HepG2 (cell line): Measurements from ENCODE around the gene NDUFB7. TPM values are rescaled to one million over a fixed set of nuclear protein-coding genes. Genes with fewer than 3 reads are reported as not detected.
A peak's percentile ranks its signal among the peaks of the same experiment; 100 is the strongest.

ENCODE experiments used
- ATAC-seq: fragments of 200-7000 bp; cut with Tn5 transposase; 3 replicates; pipeline ENCODE4 v1.9.1; 2020; ENCODE audit warnings: mild to moderate bottlenecking, moderate library complexity
- BruUV-seq: library from RNA; stranded (reverse); fragments of 400-500 nt; replicated peaks from 2 replicates; lab custom pipeline; 2021; lab: Mats Ljungman, UMichigan
- CTCF ChIA-PET: fragments of 300-600 bp; formaldehyde crosslinking; extraction: SDS; loops from one replicate; lab custom pipeline; 2021; ENCODE audit warnings: low total read pairs, inconsistent platforms, low intra/inter-chr PET ratio; lab: Yijun Ruan, JAX
- POLR2A ChIA-PET: fragments of 350-600 bp; sonication (Branson Sonifier 250); formaldehyde crosslinking; loops from one replicate; lab custom pipeline; 2020; ENCODE audit warnings: antibody characterized with exemption, inconsistent platforms; lab: Yijun Ruan, JAX
- DNase-seq: peaks from one replicate; pipeline ENCODE4 v3.0.0-alpha.2; 2015; ENCODE audit warnings: low spot score
- FAIRE-seq: peaks from 3 replicates; lab custom pipeline; 2011; peaks lifted over from hg19 to GRCh38; lab: Jason Lieb, UNC
- H2AFZ ChIP-seq: one replicate; pipeline ENCODE4 v1.6.1; 2011; ENCODE audit warnings: low read length, inconsistent platforms
- H3K27ac ChIP-seq: fragments of 300-600 bp; 3 replicates; pipeline ENCODE4 v1.8.0; 2011; ENCODE audit warnings: mixed run types, mild to moderate bottlenecking, mixed read lengths, low read length, inconsistent platforms; ENCODE audit not compliant: insufficient read depth; ENCODE audit errors: extremely low read length
- H3K27me3 ChIP-seq, 2 experiments: fragments of 200-600 bp in 1 of 2; 2 replicates in 1 of 2; 3 replicates in 1 of 2; pipeline versions ENCODE4 v1.6.0 to v1.8.0; 2011; ENCODE audit warnings: low read length in 2 of 2, mild to moderate bottlenecking in 2 of 2, moderate library complexity in 2 of 2, inconsistent platforms in 1 of 2; ENCODE audit not compliant: insufficient read depth in 2 of 2, control insufficient read depth in 1 of 2
- H3K36me3 ChIP-seq, 2 experiments: fragments of 200-600 bp in 1 of 2; replicated peaks in 1 of 2; 2 replicates in 1 of 2; 3 replicates in 1 of 2; pipeline versions ENCODE4 v1.5.1 to v1.8.0; 2011; ENCODE audit warnings: low read length in 2 of 2, inconsistent platforms in 1 of 2; ENCODE audit not compliant: insufficient read depth in 2 of 2, control insufficient read depth in 1 of 2
- H3K4me1 ChIP-seq: 2 replicates; pipeline ENCODE4 v1.5.1; 2012; ENCODE audit warnings: low read length, inconsistent platforms; ENCODE audit not compliant: insufficient read depth
- H3K4me2 ChIP-seq: 2 replicates; pipeline ENCODE4 v1.6.0; 2011; ENCODE audit warnings: low read depth, low read length, inconsistent platforms
- H3K4me3 ChIP-seq, 3 experiments: fragments of 200-600 bp in 1 of 3; sonication (generic), shearing (Covaris generic) in 1 of 3; replicated peaks in 1 of 3; 2 replicates each; pipeline ENCODE4 v1.5.1; 2011 to 2016; ENCODE audit warnings: low read length in 3 of 3, inconsistent platforms in 2 of 3, low read depth in 2 of 3, mild to moderate bottlenecking in 2 of 3, control low read depth in 1 of 3, mixed read lengths in 1 of 3; ENCODE audit not compliant: insufficient read depth in 1 of 3
- H3K79me2 ChIP-seq: one replicate; pipeline ENCODE4 v1.6.1; 2011; ENCODE audit warnings: low read length, inconsistent platforms; ENCODE audit not compliant: insufficient read depth
- H3K9ac ChIP-seq: 2 replicates; pipeline ENCODE4 v1.6.0; 2011; ENCODE audit warnings: mild to moderate bottlenecking, low read depth, low read length, inconsistent platforms; ENCODE audit not compliant: insufficient read depth
- H3K9me3 ChIP-seq: 2 replicates; pipeline ENCODE4 v1.5.1; 2012; ENCODE audit warnings: mild to moderate bottlenecking, low read length
- H4K20me1 ChIP-seq: 2 replicates; pipeline ENCODE4 v1.6.0; 2011; ENCODE audit warnings: inconsistent platforms, mild to moderate bottlenecking, low read length, moderate library complexity; ENCODE audit not compliant: insufficient read depth
- ADNP ChIP-seq: sonication (generic); formaldehyde crosslinking; IDR thresholded peaks from 2 replicates; pipeline ENCODE4 v1.4.0; 2020; ENCODE audit warnings: missing genetic modification reagents
- CCAR2 ChIP-seq: fragments of 200-400 bp; formaldehyde crosslinking; optimal IDR thresholded peaks from 2 replicates; pipeline ENCODE3; 2018; ENCODE audit warnings: low read depth, mild to moderate bottlenecking, low read length, moderate library complexity
- FLYWCH1 ChIP-seq: sonication (generic); formaldehyde crosslinking; IDR thresholded peaks from 2 replicates; pipeline ENCODE4 v1.8.1; 2023; ENCODE audit warnings: mild to moderate bottlenecking, missing genetic modification reagents
- HIVEP1 ChIP-seq: sonication (generic); formaldehyde crosslinking; IDR thresholded peaks from 2 replicates; pipeline ENCODE4 v1.4.0; 2020; ENCODE audit warnings: mild to moderate bottlenecking, missing genetic modification reagents
- MEIS1 ChIP-seq: sonication (generic); formaldehyde crosslinking; IDR thresholded peaks from 2 replicates; pipeline ENCODE4 v1.9.0; 2021; ENCODE audit warnings: mild to moderate bottlenecking, missing genetic modification reagents, moderate library complexity, borderline replicate concordance
- MLLT10 ChIP-seq: sonication (generic); formaldehyde crosslinking; IDR thresholded peaks from 2 replicates; pipeline ENCODE4 v1.4.0; 2020; ENCODE audit warnings: missing genetic modification reagents
- RBFOX2 ChIP-seq: fragments of 200-400 bp; formaldehyde crosslinking; IDR thresholded peaks from 2 replicates; pipeline ENCODE4 v1.6.1; 2017; ENCODE audit warnings: low read depth, mild to moderate bottlenecking, low read length
- SP140L ChIP-seq: sonication (generic); formaldehyde crosslinking; IDR thresholded peaks from 2 replicates; pipeline ENCODE4 v1.4.0; 2020; ENCODE audit warnings: missing genetic modification reagents, borderline replicate concordance
- ZNF230 ChIP-seq: sonication (generic); formaldehyde crosslinking; IDR thresholded peaks from 2 replicates; pipeline ENCODE4 v1.4.0; 2020; ENCODE audit warnings: mild to moderate bottlenecking, missing genetic modification reagents
- ZNF556 ChIP-seq: sonication (generic); formaldehyde crosslinking; IDR thresholded peaks from 2 replicates; pipeline ENCODE4 v1.4.0; 2020; ENCODE audit warnings: mild to moderate bottlenecking, missing genetic modification reagents, borderline replicate concordance
- ZNF709 ChIP-seq: sonication (generic); formaldehyde crosslinking; IDR thresholded peaks from 2 replicates; pipeline ENCODE4 v1.5.0; 2020; ENCODE audit warnings: mild to moderate bottlenecking, missing genetic modification reagents
- ZNF710 ChIP-seq: sonication (generic); formaldehyde crosslinking; IDR thresholded peaks from 2 replicates; pipeline ENCODE4 v1.5.0; 2020; ENCODE audit warnings: mild to moderate bottlenecking, missing genetic modification reagents, borderline replicate concordance
- ZNF724P ChIP-seq: sonication (generic); formaldehyde crosslinking; IDR thresholded peaks from 2 replicates; pipeline ENCODE4 v1.8.0; 2022; ENCODE audit warnings: missing genetic modification reagents, borderline replicate concordance
- ZNF790 ChIP-seq: sonication (generic); formaldehyde crosslinking; IDR thresholded peaks from 2 replicates; pipeline ENCODE4 v1.8.0; 2022; ENCODE audit warnings: missing genetic modification reagents, mild to moderate bottlenecking, borderline replicate concordance
- ZNF841 ChIP-seq: sonication (generic); formaldehyde crosslinking; IDR thresholded peaks from 2 replicates; pipeline ENCODE4 v1.8.1; 2023; ENCODE audit warnings: missing genetic modification reagents, borderline replicate concordance
- ZSCAN29 ChIP-seq: sonication (generic); formaldehyde crosslinking; conservative IDR thresholded peaks from 2 replicates; pipeline ENCODE4 v1.4.0; 2020; ENCODE audit warnings: mild to moderate bottlenecking, missing genetic modification reagents
- in situ Hi-C: cut with HindIII; loops from 2 replicates; pipeline ENCODE4 v1.10.0; 2017; ENCODE audit warnings: low pct_unique_long_range_greater_than_20kb; ENCODE audit not compliant: extremely low pct_ligation_motif_present
- intact Hi-C: fragments of 100-400 bp; cut with micrococcal nuclease; formaldehyde crosslinking; loops from one replicate; pipeline ENCODE4 v1.10.0; 2022; ENCODE audit not compliant: unreplicated experiment
- polyA plus RNA-seq, 8 experiments: library from polyadenylated mRNA; depleted of rRNA in 3 of 8; stranded (reverse) in 7 of 8; unstranded in 1 of 8; fragments of >200 nt; fragmentation: Illumina TruSeq in 4 of 8; extraction: Trizol in 4 of 8; gene quantifications; 2 replicates each; pipeline versions ENCODE4 v1.2.1 to v1.2.3, GENCODE V29; 2011 to 2016; ENCODE audit warnings: low read depth in 4 of 8, missing spikeins in 1 of 8, mixed read lengths in 1 of 8; ENCODE audit not compliant: insufficient read depth in 1 of 8
- total RNA-seq, 5 experiments: library from RNA; depleted of rRNA; stranded (reverse); fragments of >200 nt; fragmentation: Illumina TruSeq; extraction: Trizol; gene quantifications; 2 replicates each; pipeline ENCODE4 v1.2.3, GENCODE V29; 2016; ENCODE audit warnings: low read depth in 1 of 5

The NDUFB7 gene
- total and polyA plus RNA-seq, 2 of the 13 experiments (the other 11 are each of a cell fraction or from before 2014, with no cell fraction given), result 156 to 198 TPM

GRCh38 chr19:14571695-14572490 is at the start of gene NDUFB7 (continued):
- TF ChIP-seq RBFOX2, result peak; percentile 94
- no peak for TF ChIP-seq ZNF724P (CRISPR knock-in tag)

- in situ Hi-C loops, result no loop called here
- intact Hi-C loops, result no loop called here
These were observed 47.5 kb upstream of the NDUFB7 start for GRCh38 chr19:14619404-14619803.

More at GRCh38 chr19:14619404-14619803, 47.5 kb upstream of the NDUFB7 start:
- Histone ChIP-seq H3K36me3 (no peaks in the 10 kb centered on the region), H3K4me1 (peaks cover 16% of the 10 kb centered on the region), H3K27ac (no peak overlapping the region), H4K20me1 (no peaks in the 10 kb centered on the region), H3K9me3 (peaks cover 14% of the 10 kb centered on the region), H2AFZ (no peak overlapping the region), H3K27me3 (no peaks in the 10 kb centered on the region), H3K9ac (no peak overlapping the region), H3K79me2 (no peaks in the 10 kb centered on the region), H3K4me2 (no peak overlapping the region), H3K4me3 (no peak overlapping the region)
- BruUV-seq, result no TSS peak
- ChIA-PET POLR2A (no interaction called here), CTCF (no interaction called here)
- TF ChIP-seq ZSCAN29 (no peak), SP140L (CRISPR knock-in tag) (no peak), CCAR2 (no peak), ZNF841 (CRISPR knock-in tag) (no peak), MEIS1 (CRISPR knock-in tag) (no peak), ZNF790 (CRISPR knock-in tag) (no peak), HIVEP1 (CRISPR knock-in tag) (no peak), ZNF709 (no peak), ADNP (CRISPR knock-in tag) (no peak), ZNF230 (CRISPR knock-in tag) (no peak), FLYWCH1 (CRISPR knock-in tag) (no peak), ZNF710 (CRISPR knock-in tag) (no peak), ZNF556 (CRISPR knock-in tag) (no peak), MLLT10 (CRISPR knock-in tag) (no peak)
- FAIRE-seq (no peak), DNase-seq (no peak), ATAC-seq (no peak)
